A673 (cell line): ENCODE data around the gene KCNG1. TPM values are rescaled to one million over a fixed set of nuclear protein-coding genes. Genes with fewer than 3 reads are reported as not detected.

Experiments used
- BruUV-seq: library from RNA; stranded (reverse); fragments of 400-500 nt; replicated peaks from 2 replicates; lab custom pipeline; 2021; lab: Mats Ljungman, UMichigan
- CTCF ChIA-PET: fragments of 300-600 bp; sonication (Branson Sonifier 250); formaldehyde crosslinking; loops from one replicate; lab custom pipeline; 2022; ENCODE audit warnings: antibody characterized with exemption; lab: Charles Lee
- POLR2A ChIA-PET: fragments of 300-600 bp; sonication (Branson Sonifier 250); formaldehyde crosslinking; loops from one replicate; lab custom pipeline; 2022; ENCODE audit warnings: antibody characterized with exemption; ENCODE audit not compliant: low non-redundant PET; lab: Charles Lee
- DNase-seq: peaks from one replicate; pipeline ENCODE4 v3.0.0-alpha.2; 2015; ENCODE audit warnings: low spot score
- H3K27ac ChIP-seq: fragments of 200-600 bp; sonication (generic); 2 replicates; pipeline ENCODE4 v1.5.1; 2016; ENCODE audit warnings: mixed run types, low read depth, mild to moderate bottlenecking, mixed read lengths, antibody characterized with exemption, low read length; ENCODE audit not compliant: poor library complexity, severe bottlenecking
- H3K27me3 ChIP-seq: fragments of 200-600 bp; sonication (generic); replicated peaks from 2 replicates; pipeline ENCODE4 v1.6.1; 2017; ENCODE audit warnings: mixed run types, low read depth, mild to moderate bottlenecking, mixed read lengths, antibody characterized with exemption, low read length; ENCODE audit not compliant: insufficient read depth, poor library complexity
- H3K36me3 ChIP-seq: fragments of 200-600 bp; sonication (generic); 2 replicates; pipeline ENCODE4 v1.6.1; 2016; ENCODE audit warnings: mixed run types, mild to moderate bottlenecking, mixed read lengths, antibody characterized with exemption, low read length; ENCODE audit not compliant: insufficient read depth, poor library complexity, severe bottlenecking
- H3K4me1 ChIP-seq: fragments of 200-600 bp; sonication (generic); 2 replicates; pipeline ENCODE4 v1.6.1; 2017; ENCODE audit warnings: mixed run types, mild to moderate bottlenecking, mixed read lengths, antibody characterized with exemption, low read length; ENCODE audit not compliant: insufficient read depth, poor library complexity, severe bottlenecking
- H3K4me3 ChIP-seq: fragments of 200-600 bp; sonication (generic); 2 replicates; pipeline ENCODE4 v1.5.1; 2016; ENCODE audit warnings: low read depth, mixed run types, mild to moderate bottlenecking, mixed read lengths, low read length; ENCODE audit not compliant: poor library complexity, severe bottlenecking
- H3K9me3 ChIP-seq: fragments of 200-600 bp; sonication (generic); 2 replicates; pipeline ENCODE4 v1.6.1; 2016; ENCODE audit warnings: mixed run types, low read depth, mild to moderate bottlenecking, mixed read lengths, antibody characterized with exemption, low read length; ENCODE audit not compliant: poor library complexity, severe bottlenecking
- EZH2 ChIP-seq: fragments of 200-600 bp; sonication (generic); IDR thresholded peaks from 2 replicates; pipeline ENCODE4 v1.6.1; 2017; ENCODE audit warnings: borderline replicate concordance, low read depth, mild to moderate bottlenecking, mixed read lengths, antibody characterized with exemption, low read length; ENCODE audit not compliant: poor library complexity, severe bottlenecking
- intact Hi-C: fragments of 100-400 bp; cut with micrococcal nuclease; formaldehyde crosslinking; loops from one replicate; pipeline ENCODE4 v1.10.0; 2022; ENCODE audit not compliant: unreplicated experiment
- total RNA-seq: library from RNA; stranded (reverse); gene quantifications from 2 replicates; pipeline ENCODE4 v1.2.3, GENCODE V29; 2021
- TF ChIP-seq, protein P1 (sequence below): fragments of 300-800, 200-600 bp; sonication (generic); conservative IDR thresholded peaks from 2 replicates; pipeline ENCODE4 v1.5.1; 2017; ENCODE audit warnings: low read depth, mild to moderate bottlenecking, antibody characterized with exemption, low read length, moderate library complexity, mixed read lengths

Gene KCNG1
- total RNA-seq, 1 experiment from 2014 or later, result 19.6 TPM

- DNase-seq, result no peak
- TF ChIP-seq EZH2, result no peak
- TF ChIP-seq, protein P1, sequence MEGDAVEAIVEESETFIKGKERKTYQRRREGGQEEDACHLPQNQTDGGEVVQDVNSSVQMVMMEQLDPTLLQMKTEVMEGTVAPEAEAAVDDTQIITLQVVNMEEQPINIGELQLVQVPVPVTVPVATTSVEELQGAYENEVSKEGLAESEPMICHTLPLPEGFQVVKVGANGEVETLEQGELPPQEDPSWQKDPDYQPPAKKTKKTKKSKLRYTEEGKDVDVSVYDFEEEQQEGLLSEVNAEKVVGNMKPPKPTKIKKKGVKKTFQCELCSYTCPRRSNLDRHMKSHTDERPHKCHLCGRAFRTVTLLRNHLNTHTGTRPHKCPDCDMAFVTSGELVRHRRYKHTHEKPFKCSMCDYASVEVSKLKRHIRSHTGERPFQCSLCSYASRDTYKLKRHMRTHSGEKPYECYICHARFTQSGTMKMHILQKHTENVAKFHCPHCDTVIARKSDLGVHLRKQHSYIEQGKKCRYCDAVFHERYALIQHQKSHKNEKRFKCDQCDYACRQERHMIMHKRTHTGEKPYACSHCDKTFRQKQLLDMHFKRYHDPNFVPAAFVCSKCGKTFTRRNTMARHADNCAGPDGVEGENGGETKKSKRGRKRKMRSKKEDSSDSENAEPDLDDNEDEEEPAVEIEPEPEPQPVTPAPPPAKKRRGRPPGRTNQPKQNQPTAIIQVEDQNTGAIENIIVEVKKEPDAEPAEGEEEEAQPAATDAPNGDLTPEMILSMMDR, result no peak
- no TSS peak for BruUV-seq
- H3K9me3 ChIP-seq, result no peaks in the 10 kb centered on the region
- no peaks in the 10 kb centered on the region for H3K27me3 ChIP-seq
- intact Hi-C loops, result no loop called here
- H3K4me3 ChIP-seq, result no peak overlapping the region
- no peaks in the 10 kb centered on the region for H3K4me1 ChIP-seq
- H3K36me3 ChIP-seq, result peaks cover 7% of the 10 kb centered on the region
- H3K27ac ChIP-seq, result no peak overlapping the region
- POLR2A ChIA-PET, result no interaction called here
- CTCF ChIA-PET, result interaction anchor here (0.5 kb wide), 1 partner anchor 29 kb away, joined by 3 read pairs; no protein-coding TSS in a partner anchor
These were observed 17.7 kb downstream of the KCNG1 start for GRCh38 chr20:51005214-51005613.

GRCh38 chr20:51004781-51005180 is 18.1 kb downstream of the KCNG1 start:
- BruUV-seq, result no TSS peak
- ChIA-PET CTCF (no interaction called here), POLR2A (no interaction called here)
- intact Hi-C loops, result no loop called here
- H3K27me3 ChIP-seq, result no peaks in the 10 kb centered on the region
- no peak for TF ChIP-seq EZH2
- TF ChIP-seq, protein P1, result no peak
- H3K4me3 ChIP-seq, result no peak overlapping the region
- peaks cover 7% of the 10 kb centered on the region for H3K36me3 ChIP-seq
- H3K4me1 ChIP-seq, result no peaks in the 10 kb centered on the region
- H3K27ac ChIP-seq, result no peak overlapping the region
- DNase-seq, result no peak
- no peaks in the 10 kb centered on the region for H3K9me3 ChIP-seq

GRCh38 chr20:51004305-51004727 is 18.6 kb downstream of the KCNG1 start:
- Histone ChIP-seq H3K27ac (no peak overlapping the region), H3K27me3 (no peaks in the 10 kb centered on the region), H3K9me3 (no peaks in the 10 kb centered on the region), H3K4me3 (no peak overlapping the region), H3K4me1 (no peaks in the 10 kb centered on the region), H3K36me3 (peaks cover 7% of the 10 kb centered on the region)
- POLR2A ChIA-PET, result no interaction called here
- DNase-seq, result no peak
- intact Hi-C loops, result no loop called here
- TF ChIP-seq EZH2, result no peak
- TF ChIP-seq, protein P1, result no peak
- CTCF ChIA-PET, result no interaction called here
- BruUV-seq, result no TSS peak
